GM12878 (cell line): ENCODE measurements around the gene PUS3. TPM values are rescaled to one million over a fixed set of nuclear protein-coding genes. Genes with fewer than 3 reads are reported as not detected.

Experiments used
- ATAC-seq: fragments of 200-7000 bp; cut with Tn5 transposase; 3 replicates; pipeline ENCODE4 v1.9.1; 2020; ENCODE audit warnings: mild to moderate bottlenecking, moderate library complexity
- BruUV-seq: library from RNA; stranded (reverse); fragments of 400-500 nt; replicated peaks from 2 replicates; lab custom pipeline; 2021; lab: Mats Ljungman, UMichigan
- CTCF ChIA-PET: fragments of 300-600 bp; sonication (Branson Sonifier 250); formaldehyde crosslinking; extraction: SDS; loops from one replicate; lab custom pipeline; 2021; ENCODE audit warnings: inconsistent platforms; lab: Yijun Ruan, JAX
- POLR2A ChIA-PET: fragments of 350-600 bp; formaldehyde crosslinking; extraction: SDS; loops from one replicate; lab custom pipeline; 2021; ENCODE audit warnings: inconsistent platforms; lab: Charles Lee
- RAD21 ChIA-PET: fragments of 300-600 bp; sonication (Branson Sonifier 250); formaldehyde crosslinking; loops from one replicate; lab custom pipeline; 2023; ENCODE audit warnings: antibody characterized with exemption; ENCODE audit not compliant: unreplicated experiment; lab: Charles Lee
- SMC1A ChIA-PET: fragments of 300-600 bp; sonication (Branson Sonifier 250); formaldehyde crosslinking; loops from one replicate; lab custom pipeline; 2023; ENCODE audit not compliant: unreplicated experiment, uncharacterized antibody; lab: Charles Lee
- DNase-seq: peaks from one replicate; pipeline ENCODE4 v3.0.0-alpha.2; 2011; ENCODE audit warnings: low read depth, low spot score
- FAIRE-seq: peaks from 3 replicates; lab custom pipeline; 2011; peaks lifted over from hg19 to GRCh38; lab: Jason Lieb, UNC
- H2AFZ ChIP-seq: 2 replicates; pipeline ENCODE4 v1.6.0; 2011; ENCODE audit warnings: low read depth, low read length, control low read depth; ENCODE audit not compliant: control insufficient read depth
- H3K27ac ChIP-seq: 2 replicates; pipeline ENCODE4 v1.5.1; 2011; ENCODE audit warnings: control low read depth; ENCODE audit not compliant: control insufficient read depth, insufficient read depth
- H3K27me3 ChIP-seq, 2 experiments: replicated peaks in 1 of 2; 2 replicates each; pipeline versions ENCODE4 v1.6.0 to v1.6.1; 2011; ENCODE audit warnings: low read length in 1 of 2; ENCODE audit not compliant: control insufficient read depth in 2 of 2, insufficient read depth in 2 of 2
- H3K36me3 ChIP-seq, 2 experiments: 2 replicates each; pipeline ENCODE4 v1.5.1; 2011; ENCODE audit warnings: low read length in 1 of 2; ENCODE audit not compliant: control insufficient read depth in 2 of 2, insufficient read depth in 2 of 2
- H3K4me1 ChIP-seq: 2 replicates; pipeline ENCODE4 v1.6.1; 2011; ENCODE audit warnings: mild to moderate bottlenecking, low read length, moderate library complexity, mixed read lengths; ENCODE audit not compliant: control insufficient read depth, insufficient read depth
- H3K4me2 ChIP-seq: 2 replicates; pipeline ENCODE4 v1.6.0; 2011; ENCODE audit warnings: control low read depth; ENCODE audit not compliant: control insufficient read depth, insufficient read depth
- H3K4me3 ChIP-seq: fragments of 200-600 bp; sonication (generic); 2 replicates; pipeline ENCODE4 v1.5.1; 2016
- H3K79me2 ChIP-seq: 2 replicates; pipeline ENCODE4 v1.6.0; 2011; ENCODE audit warnings: low read length; ENCODE audit not compliant: control insufficient read depth, insufficient read depth
- H3K9ac ChIP-seq: 2 replicates; pipeline ENCODE4 v1.8.0; 2011; ENCODE audit warnings: low read length, control low read depth, mixed read lengths; ENCODE audit not compliant: control insufficient read depth, insufficient read depth
- H3K9me3 ChIP-seq: replicated peaks from 3 replicates; pipeline ENCODE4 v1.5.1; 2011; ENCODE audit warnings: mild to moderate bottlenecking, low read length; ENCODE audit not compliant: control insufficient read depth, insufficient read depth
- H4K20me1 ChIP-seq: 2 replicates; pipeline ENCODE4 v1.6.0; 2011; ENCODE audit not compliant: control insufficient read depth, insufficient read depth
- ATF7 ChIP-seq: fragments of 450-650 bp; IDR thresholded peaks from 2 replicates; pipeline ENCODE4 v1.6.1; 2016; ENCODE audit warnings: low read depth, mild to moderate bottlenecking
- BRCA1 ChIP-seq: IDR thresholded peaks from 2 replicates; pipeline ENCODE4 v1.6.1; 2011; ENCODE audit warnings: low read depth, low read length, improper control_type of control experiment
- CBX5 ChIP-seq: sonication (generic); IDR thresholded peaks from 2 replicates; pipeline ENCODE4 v1.6.1; 2016; ENCODE audit warnings: low read depth, moderate library complexity, mild to moderate bottlenecking, inconsistent platforms
- CTCF ChIP-seq, 3 experiments: IDR thresholded peaks in 2 of 3; conservative IDR thresholded peaks in 1 of 3; 2 replicates each; pipeline ENCODE4 v1.5.1; 2011; ENCODE audit warnings: low read depth in 3 of 3, low read length in 3 of 3, mild to moderate bottlenecking in 3 of 3, control low read depth in 2 of 3, moderate library complexity in 2 of 3, inconsistent platforms in 1 of 3, mixed read lengths in 1 of 3; ENCODE audit not compliant: control insufficient read depth in 2 of 3, insufficient read depth in 1 of 3; ENCODE audit errors: extremely low read depth in 1 of 3
- E2F4 ChIP-seq: IDR thresholded peaks from 2 replicates; pipeline ENCODE4 v1.6.1; 2012; ENCODE audit warnings: low read depth, low read length, improper control_type of control experiment
- ELK1 ChIP-seq: IDR thresholded peaks from 2 replicates; pipeline ENCODE4 v1.6.1; 2012; ENCODE audit warnings: low read depth, low read length, improper control_type of control experiment
- HSF1 ChIP-seq: fragments of 150-350 bp; IDR thresholded peaks from 2 replicates; pipeline ENCODE4 v1.6.1; 2014; ENCODE audit warnings: mild to moderate bottlenecking, low read depth, low read length
- POLR2A ChIP-seq: IDR thresholded peaks from 2 replicates; pipeline ENCODE4 v1.6.1; 2011; ENCODE audit warnings: low read depth, mild to moderate bottlenecking, low read length
- SREBF1 ChIP-seq: IDR thresholded peaks from 2 replicates; pipeline ENCODE4 v1.6.1; 2012; ENCODE audit warnings: mild to moderate bottlenecking, low read length
- SRF ChIP-seq, 2 experiments: IDR thresholded peaks; 2 replicates each; pipeline ENCODE4 v1.6.1; 2011; ENCODE audit warnings: low read depth in 2 of 2, low read length in 2 of 2, mild to moderate bottlenecking in 1 of 2, moderate library complexity in 1 of 2
- TCF3 ChIP-seq: IDR thresholded peaks from 2 replicates; pipeline ENCODE4 v1.6.1; 2012; ENCODE audit warnings: low read depth, mild to moderate bottlenecking, low read length, borderline replicate concordance; ENCODE audit not compliant: insufficient read depth
- ZBTB40 ChIP-seq: fragments of 450-650 bp; IDR thresholded peaks from 2 replicates; pipeline ENCODE4 v1.6.1; 2016; ENCODE audit warnings: mild to moderate bottlenecking, moderate library complexity, borderline replicate concordance
- WGBS: methylation state at CpG from one replicate; pipeline ENCODE4 v1.1.6; 2016; ENCODE audit warnings: low lambda C conversion rate; ENCODE audit not compliant: insufficient replicate concordance, insufficient coverage; ENCODE audit errors: missing lambda C conversion rate; 5-methylcytosine and 5-hydroxymethylcytosine counted together
- in situ Hi-C: fragments of 300-500 bp; cut with MboI; formaldehyde crosslinking; loops from 9 replicates; pipeline ENCODE4 v1.14.3; 2018; ENCODE audit warnings: mixed read lengths
- intact Hi-C: fragments of 100-400 bp; cut with micrococcal nuclease; formaldehyde crosslinking; loops from one replicate; pipeline ENCODE4 v1.14.2; 2022; ENCODE audit not compliant: unreplicated experiment
- polyA plus RNA-seq, 11 experiments: library from polyadenylated mRNA; depleted of rRNA in 4 of 11; unstranded in 6 of 11; stranded (reverse) in 5 of 11; fragments of >200 nt; fragmentation: Nextera tagmentation in 4 of 11; fragmentation: Illumina TruSeq in 1 of 11; extraction: Ambion mirVana in 4 of 11; extraction: Trizol in 1 of 11; gene quantifications; 1 replicate in 1 of 11; 2 replicates in 10 of 11; pipeline versions ENCODE4 v1.2.1 to v1.2.3, GENCODE V29; 2011 to 2016; ENCODE audit warnings: inconsistent platforms in 2 of 11, missing spikeins in 2 of 11, low read depth in 1 of 11
- total RNA-seq, 4 experiments: library from RNA; depleted of rRNA in 3 of 4; stranded (reverse); fragments of >200 nt in 3 of 4; fragmentation: Illumina TruSeq in 1 of 4; extraction: Trizol in 1 of 4; gene quantifications; 2 replicates each; pipeline versions ENCODE4 v1.2.1 to v1.2.3, GENCODE V29; 2013 to 2021

Gene PUS3
- total and polyA plus RNA-seq, 10 of the 15 experiments (the other 5 are each of a cell fraction or from before 2014, with no cell fraction given): 10.9 to 22.4 (median 14.3) TPM

- H3K27me3 ChIP-seq: no peaks in the 10 kb centered on the region; a peak in 1 of 4 replicates
- ChIA-PET RAD21 (no interaction called here), CTCF (interaction anchor here (1.2 to 3.8 kb wide), 3 partner anchors 8 to 264 kb away, joined by 3 to 18 read pairs (median 4); no protein-coding TSS in a partner anchor), SMC1A (interaction anchor here (1.2 to 1.6 kb wide), 2 partner anchors 11 kb away, joined by 3 read pairs; no protein-coding TSS in a partner anchor), POLR2A (no interaction called here)
- FAIRE-seq (no peak), ATAC-seq (no peak), DNase-seq (no peak)
- no peaks in the 10 kb centered on the region for H3K36me3 ChIP-seq
- no peak overlapping the region for H3K4me3 ChIP-seq
- intact Hi-C loops: loop anchor here (10.0 kb wide), 1 partner anchor 385 kb away; no protein-coding TSS in a partner anchor
- no peak overlapping the region for H3K27ac ChIP-seq
- no peak overlapping the region for H3K9ac ChIP-seq
- in situ Hi-C loops: no loop called here
- 32% methylated on average over 9 of the region's 9 CpGs for WGBS
- H3K9me3 ChIP-seq: no peaks in the 10 kb centered on the region
- no peaks in the 10 kb centered on the region for H4K20me1 ChIP-seq
- no peaks in the 10 kb centered on the region for H3K79me2 ChIP-seq
- H3K4me1 ChIP-seq: no peaks in the 10 kb centered on the region
- no peak overlapping the region for H2AFZ ChIP-seq
- no peak overlapping the region for H3K4me2 ChIP-seq
- BruUV-seq: no TSS peak
- TF ChIP-seq BRCA1: no peak
- no peak for TF ChIP-seq CBX5
- TF ChIP-seq ZBTB40: no peak
- TF ChIP-seq POLR2A: no peak
- TF ChIP-seq ELK1: no peak
- no peak for TF ChIP-seq ATF7
- TF ChIP-seq HSF1: no peak
- no peak for TF ChIP-seq SRF (IDR thresholded peaks at IDR 0.05; ENCODE audit: low read depth in 2 of 2, low read length in 2 of 2)
- TF ChIP-seq TCF3: no peak
- no peak for TF ChIP-seq CTCF (IDR thresholded peaks at IDR 0.05 in 2 of 3, conservative IDR thresholded peaks at IDR 0.05 in 1 of 3; ENCODE audit: control insufficient read depth in 2 of 3, extremely low read depth in 1 of 3, insufficient read depth in 1 of 3, low read depth in 3 of 3, low read length in 3 of 3)
- TF ChIP-seq E2F4: no peak
- TF ChIP-seq SREBF1: no peak
Measured at GRCh38 chr11:125929445-125930075, 26.6 kb upstream of the PUS3 start.
